Skeletal muscle tissue (tissue), 4 donors: ENCODE results near the gene AJAP1. TPM values are rescaled to one million over a fixed set of nuclear protein-coding genes. Genes with fewer than 3 reads are reported as not detected.

Experiments
- H3K27ac ChIP-seq: one replicate; pipeline ENCODE4 v1.7.0; 2013; ENCODE audit warnings: mild to moderate bottlenecking, low read depth, low read length, inconsistent platforms
- H3K27me3 ChIP-seq, 3 donors: one replicate each; pipeline ENCODE4 v1.7.0; 2013; ENCODE audit warnings: low read length in 3 of 3; ENCODE audit not compliant: control insufficient read depth in 3 of 3, insufficient read depth in 3 of 3
- H3K36me3 ChIP-seq, 3 donors: one replicate each; pipeline ENCODE4 v1.7.0; 2013; ENCODE audit warnings: low read length in 3 of 3; ENCODE audit not compliant: control insufficient read depth in 3 of 3, insufficient read depth in 3 of 3
- H3K4me1 ChIP-seq, 3 donors: one replicate each; pipeline ENCODE4 v1.7.0; 2013; ENCODE audit warnings: low read length in 3 of 3, mild to moderate bottlenecking in 3 of 3; ENCODE audit not compliant: control insufficient read depth in 3 of 3, insufficient read depth in 3 of 3
- H3K4me3 ChIP-seq, 3 donors: one replicate each; pipeline ENCODE4 v1.7.0; 2013; ENCODE audit warnings: low read length in 3 of 3
- H3K9ac ChIP-seq, 3 donors: one replicate each; pipeline ENCODE4 v1.7.0; 2013; ENCODE audit warnings: low read length in 3 of 3, mild to moderate bottlenecking in 3 of 3, moderate library complexity in 2 of 3, low read depth in 1 of 3
- H3K9me3 ChIP-seq, 3 donors: one replicate each; pipeline ENCODE4 v1.7.0; 2013; ENCODE audit warnings: low read length in 3 of 3; ENCODE audit not compliant: control insufficient read depth in 3 of 3
- total RNA-seq: library from RNA; depleted of rRNA; stranded (reverse); fragments of >200 nt; gene quantifications from one replicate; pipeline ENCODE4 v1.2.3, GENCODE V29; 2014
- donor health status: Osteomylitis.

Gene AJAP1
- total RNA-seq, 1 donor from 2014 or later, result 0.52 TPM

GRCh38 chr1:4805987-4806386 lies 151.6 kb downstream of the AJAP1 start:
- Histone ChIP-seq H3K27me3 (peaks cover 0 to 17% (median 7%) of the 10 kb centered on the region in 3 donors), H3K27ac (no peak overlapping the region), H3K9ac (no peak overlapping the region), H3K9me3 (peaks cover 0 to 6% (median 4%) of the 10 kb centered on the region in 3 donors), H3K36me3 (no peaks in the 10 kb centered on the region), H3K4me1 (peaks cover 2 to 7% (median 5%) of the 10 kb centered on the region in 3 donors), H3K4me3 (no peak overlapping the region)

- Histone ChIP-seq H3K27me3 (no peaks in the 10 kb centered on the region), H3K4me1 (no peaks in the 10 kb centered on the region), H3K27ac (no peak overlapping the region), H3K4me3 (no peak overlapping the region), H3K36me3 (no peaks in the 10 kb centered on the region), H3K9ac (no peak overlapping the region), H3K9me3 (no peaks in the 10 kb centered on the region)
These were observed 166.1 kb downstream of the AJAP1 start for GRCh38 chr1:4820543-4820942.

GRCh38 chr1:4825800-4826450 lies 171.5 kb downstream of the AJAP1 start:
- Histone ChIP-seq H3K4me3 (no peak overlapping the region), H3K4me1 (no peaks in the 10 kb centered on the region), H3K36me3 (no peaks in the 10 kb centered on the region), H3K9me3 (no peaks in the 10 kb centered on the region), H3K27ac (no peak overlapping the region), H3K9ac (no peak overlapping the region), H3K27me3 (peaks cover 0 to 9% (median 0%) of the 10 kb centered on the region in 3 donors)

GRCh38 chr1:4830707-4831106 lies 176.3 kb downstream of the AJAP1 start:
- Histone ChIP-seq H3K4me1 (no peaks in the 10 kb centered on the region), H3K36me3 (no peaks in the 10 kb centered on the region), H3K27me3 (peaks cover 0 to 13% (median 0%) of the 10 kb centered on the region in 3 donors), H3K4me3 (no peak overlapping the region), H3K9me3 (no peaks in the 10 kb centered on the region), H3K27ac (no peak overlapping the region), H3K9ac (no peak overlapping the region)

- Histone ChIP-seq H3K4me3 (no peak overlapping the region), H3K4me1 (no peaks in the 10 kb centered on the region), H3K9me3 (no peaks in the 10 kb centered on the region), H3K27ac (no peak overlapping the region), H3K9ac (no peak overlapping the region), H3K36me3 (no peaks in the 10 kb centered on the region), H3K27me3 (peaks cover 0 to 2% (median 0%) of the 10 kb centered on the region in 3 donors)
These were observed 182.2 kb downstream of the AJAP1 start for GRCh38 chr1:4836574-4836973.

GRCh38 chr1:4837031-4837600 lies 182.7 kb downstream of the AJAP1 start:
- no peak overlapping the region for H3K9ac ChIP-seq
- peaks cover 0 to 2% (median 0%) of the 10 kb centered on the region in 3 donors for H3K27me3 ChIP-seq
- no peaks in the 10 kb centered on the region for H3K9me3 ChIP-seq
- H3K27ac ChIP-seq, result no peak overlapping the region
- H3K4me1 ChIP-seq, result no peaks in the 10 kb centered on the region
- no peaks in the 10 kb centered on the region for H3K36me3 ChIP-seq
- H3K4me3 ChIP-seq, result no peak overlapping the region

GRCh38 chr1:4837752-4838151 lies 183.3 kb downstream of the AJAP1 start:
- Histone ChIP-seq H3K27me3 (peaks cover 0 to 2% (median 0%) of the 10 kb centered on the region in 3 donors), H3K9me3 (no peaks in the 10 kb centered on the region)

GRCh38 chr1:4838231-4838630 lies 183.8 kb downstream of the AJAP1 start:
- H3K27me3 ChIP-seq, result peaks cover 0 to 2% (median 0%) of the 10 kb centered on the region in 3 donors
- H3K4me3 ChIP-seq, result no peak overlapping the region
- no peaks in the 10 kb centered on the region for H3K9me3 ChIP-seq
- H3K9ac ChIP-seq, result no peak overlapping the region
- no peaks in the 10 kb centered on the region for H3K4me1 ChIP-seq
- no peaks in the 10 kb centered on the region for H3K36me3 ChIP-seq
- no peak overlapping the region for H3K27ac ChIP-seq

More at GRCh38 chr1:4837752-4838151, 183.3 kb downstream of the AJAP1 start:
- no peaks in the 10 kb centered on the region for H3K36me3 ChIP-seq
- no peak overlapping the region for H3K9ac ChIP-seq
- H3K4me3 ChIP-seq, result no peak overlapping the region
- no peaks in the 10 kb centered on the region for H3K4me1 ChIP-seq
- no peak overlapping the region for H3K27ac ChIP-seq
